ENCODE results near the gene COA8.
"Not testable (repeated sequence)": the region's sequence is repeated elsewhere in the genome, so short reads cannot be mapped to it uniquely, and the experiment has no call there.

Gene COA8

DNA sequence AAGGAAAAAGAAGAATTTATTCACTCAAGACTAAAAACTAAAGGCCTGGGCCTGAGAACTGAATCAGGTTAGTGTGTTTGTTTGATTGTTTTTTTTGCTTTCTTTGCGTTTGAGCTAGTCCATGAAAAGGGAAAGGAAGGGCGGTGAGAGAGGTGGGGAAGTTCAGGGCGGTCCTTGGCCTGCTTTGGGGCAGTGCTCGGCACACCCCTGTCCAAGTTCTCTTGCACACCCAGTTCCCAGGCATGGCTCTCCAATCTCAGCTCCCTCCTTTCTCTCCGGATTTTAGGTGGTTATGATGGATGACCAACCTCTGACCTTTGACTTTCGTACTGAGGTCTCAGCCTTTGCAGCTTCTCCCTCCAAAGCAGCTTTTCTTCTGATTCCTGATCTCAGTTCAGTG lies 11.3 kb downstream of the COA8 start:
- DNase-seq (ENCODE audit: low read depth): no peak

DNA sequence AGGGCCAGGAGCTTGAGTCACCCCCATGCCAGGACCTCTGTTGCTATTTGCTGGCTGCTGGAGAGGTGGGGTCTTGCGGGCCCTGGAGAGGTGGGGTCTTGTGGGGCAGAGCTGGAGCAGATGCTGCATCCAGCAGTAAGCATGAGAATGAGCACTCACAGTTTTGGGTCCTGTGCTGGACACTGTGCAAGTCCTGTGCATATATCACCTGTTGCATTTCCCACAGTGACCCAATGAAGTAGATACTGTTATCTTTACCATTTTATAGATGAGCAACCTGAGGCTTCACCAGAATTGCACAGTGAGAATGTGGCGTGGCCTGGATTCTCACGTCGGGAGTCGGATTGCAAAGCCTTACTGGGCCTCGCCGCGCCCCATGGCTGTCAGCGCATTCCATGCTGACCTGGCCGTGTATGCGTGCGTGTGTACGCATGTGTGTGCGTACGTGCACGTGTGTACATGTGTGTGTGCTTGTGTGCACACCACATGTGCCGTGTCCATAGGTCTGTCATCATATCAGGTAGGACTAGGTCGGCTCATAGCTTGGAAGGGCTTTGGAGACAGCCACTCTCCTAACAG lies 12.0 kb downstream of the COA8 start:
- DNase-seq (ENCODE audit: low read depth): no peak

- DNase-seq (ENCODE audit: low read depth): peak; percentile 75
These were observed 13.7 kb downstream of the COA8 start for GRCh38 chr14:103576371-103577024.

- no peak for DNase-seq (ENCODE audit: low read depth)
These were observed 15.8 kb downstream of the COA8 start for GRCh38 chr14:103578401-103579075.

DNA sequence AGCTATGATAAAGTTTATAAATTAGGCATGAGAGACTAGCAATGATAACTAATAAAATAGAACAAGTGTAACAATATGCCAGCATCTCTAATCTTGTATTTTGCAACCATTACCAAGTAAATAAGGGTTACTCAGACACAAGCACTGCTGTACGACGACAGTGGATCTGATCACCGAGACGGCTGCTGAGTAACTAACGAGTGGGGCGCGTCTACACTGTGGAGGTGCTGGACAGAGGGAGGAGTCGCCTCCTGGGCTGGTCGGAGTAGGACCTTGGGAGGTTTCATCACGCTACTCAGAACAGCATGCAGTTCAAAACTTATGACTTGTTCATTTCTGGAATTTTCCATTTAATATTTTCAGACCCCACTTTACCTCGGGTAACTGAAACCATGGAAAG lies 18.4 kb downstream of the COA8 start:
- DNase-seq (ENCODE audit: low read depth): no peak

GRCh38 chr14:103581954-103582703 lies 19.4 kb downstream of the COA8 start:
- no peak for DNase-seq (ENCODE audit: low read depth)

DNA sequence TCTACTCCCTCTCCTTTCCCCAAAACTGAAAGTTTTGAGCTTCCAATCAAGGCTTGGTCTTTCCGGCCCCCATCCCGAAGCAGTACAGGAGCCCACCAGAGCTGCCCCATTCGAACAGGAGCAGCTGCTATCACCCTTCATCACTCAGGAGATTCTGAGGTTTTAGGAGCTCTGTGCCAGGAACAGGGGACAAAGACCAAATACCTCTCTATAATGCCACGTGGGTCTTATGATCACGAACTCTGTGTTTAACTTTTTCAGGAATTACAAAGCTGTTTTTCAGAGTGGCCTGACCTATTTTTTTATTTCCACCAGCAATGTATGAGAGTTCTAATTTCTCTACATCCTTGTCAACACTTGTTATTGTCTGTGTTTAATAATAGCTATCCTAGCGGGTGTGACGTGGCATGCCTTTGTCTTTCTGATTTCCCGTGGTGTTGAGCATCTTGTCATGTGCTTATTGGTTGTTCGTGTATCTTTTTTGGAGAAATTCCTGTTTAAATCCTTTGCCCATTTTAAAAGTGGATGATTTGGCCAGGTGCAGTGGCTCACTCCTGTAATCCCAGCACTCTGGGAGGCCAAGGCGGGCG lies 21.7 kb downstream of the COA8 start:
- no peak for DNase-seq (ENCODE audit: low read depth)

- DNase-seq (ENCODE audit: low read depth): no peak
These were observed 30.8 kb downstream of the COA8 start for GRCh38 chr14:103593577-103593976.

- peak; percentile 38 for DNase-seq (ENCODE audit: low read depth)
These were observed 31.5 kb downstream of the COA8 start for GRCh38 chr14:103594265-103594664.

- peak; percentile 45 for DNase-seq (ENCODE audit: low read depth)
These were observed 35.0 kb downstream of the COA8 start for GRCh38 chr14:103597623-103598377.

- DNase-seq (ENCODE audit: low read depth): no peak
These were observed 37.7 kb downstream of the COA8 start for GRCh38 chr14:103600503-103600902.

DNA sequence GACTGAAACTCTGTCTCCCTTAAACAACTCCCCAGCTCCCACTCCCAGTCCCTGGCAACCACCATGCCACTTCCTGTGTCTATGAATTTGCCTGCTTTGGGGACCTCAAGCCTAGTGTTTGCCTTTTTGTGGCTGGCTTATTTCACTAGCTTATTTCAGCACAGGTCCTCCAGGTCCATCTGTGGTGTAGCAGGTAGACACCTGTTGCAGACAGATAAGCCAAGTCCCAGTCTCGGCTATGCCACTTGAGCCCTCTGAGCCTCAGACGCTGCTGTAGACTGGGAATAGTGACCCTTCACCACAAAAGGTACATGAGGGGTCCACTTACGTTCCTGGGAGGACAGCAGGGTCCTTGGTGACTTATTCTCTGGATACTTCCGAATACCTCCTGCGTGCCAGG lies 41.9 kb downstream of the COA8 start:
- no peak for DNase-seq (ENCODE audit: low read depth)

DNA sequence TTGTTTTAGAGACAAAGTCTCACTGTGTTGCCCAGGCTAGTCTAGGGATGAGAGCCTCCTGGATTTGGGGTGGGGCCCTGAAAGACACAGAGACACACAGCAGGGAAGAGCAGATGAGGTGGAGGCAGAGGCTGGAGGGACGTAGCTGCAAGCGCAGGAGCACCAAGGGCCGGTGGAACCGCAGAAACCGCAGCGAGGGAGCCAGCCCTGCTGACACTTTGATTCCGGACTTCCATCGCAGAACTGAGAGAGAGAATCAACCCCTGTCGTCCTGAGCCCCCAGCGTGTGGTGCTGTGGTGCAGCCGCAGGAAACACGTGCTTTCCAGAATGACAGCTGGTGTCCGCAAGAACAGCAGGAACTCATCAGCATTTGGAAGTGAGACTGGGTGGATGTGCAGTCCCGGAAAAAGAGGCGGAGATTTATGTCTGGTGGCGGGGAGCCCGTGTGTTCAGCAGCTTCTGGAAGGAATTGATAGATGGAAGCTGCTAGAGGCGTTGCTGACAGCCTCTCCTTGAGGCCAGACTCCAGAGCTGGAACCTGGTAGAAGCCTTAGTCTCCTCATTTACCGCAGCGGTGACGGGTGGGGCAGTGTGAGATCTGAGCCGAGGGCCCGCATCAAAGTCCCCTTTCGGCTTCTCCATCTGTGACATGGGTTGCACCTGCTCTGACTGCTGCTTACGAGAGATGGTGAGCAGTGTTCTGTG lies 44.4 kb downstream of the COA8 start:
- peak; percentile 69 for DNase-seq (ENCODE audit: low read depth)

- no peak for DNase-seq (ENCODE audit: low read depth)
These were observed 45.1 kb downstream of the COA8 start for GRCh38 chr14:103607822-103608221.

GRCh38 chr14:103609081-103609480 lies 46.3 kb downstream of the COA8 start:
- DNase-seq (ENCODE audit: low read depth): not testable (repeated sequence)

- no peak for DNase-seq (ENCODE audit: low read depth)
These were observed 48.5 kb downstream of the COA8 start for GRCh38 chr14:103611215-103611614.

DNA sequence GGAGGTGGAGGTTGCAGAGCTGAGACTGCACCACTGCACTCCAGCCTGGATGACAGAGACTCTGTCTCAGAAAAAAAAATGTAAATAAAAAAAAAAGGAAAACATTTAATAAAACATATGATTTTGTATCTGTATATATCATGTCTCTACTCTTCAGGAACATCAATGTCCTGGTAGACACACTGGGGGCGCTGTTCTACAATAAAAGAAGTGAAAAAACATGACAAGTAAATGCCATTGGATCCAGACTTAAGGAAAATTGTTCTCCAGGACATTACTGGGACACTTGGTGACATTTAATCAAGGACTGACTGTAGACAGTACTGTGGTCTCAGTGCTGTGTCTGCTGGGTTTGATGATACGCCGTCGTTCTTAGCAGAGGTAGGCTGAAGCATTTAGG lies 50.8 kb downstream of the COA8 start:
- DNase-seq (ENCODE audit: low read depth): no peak

DNA sequence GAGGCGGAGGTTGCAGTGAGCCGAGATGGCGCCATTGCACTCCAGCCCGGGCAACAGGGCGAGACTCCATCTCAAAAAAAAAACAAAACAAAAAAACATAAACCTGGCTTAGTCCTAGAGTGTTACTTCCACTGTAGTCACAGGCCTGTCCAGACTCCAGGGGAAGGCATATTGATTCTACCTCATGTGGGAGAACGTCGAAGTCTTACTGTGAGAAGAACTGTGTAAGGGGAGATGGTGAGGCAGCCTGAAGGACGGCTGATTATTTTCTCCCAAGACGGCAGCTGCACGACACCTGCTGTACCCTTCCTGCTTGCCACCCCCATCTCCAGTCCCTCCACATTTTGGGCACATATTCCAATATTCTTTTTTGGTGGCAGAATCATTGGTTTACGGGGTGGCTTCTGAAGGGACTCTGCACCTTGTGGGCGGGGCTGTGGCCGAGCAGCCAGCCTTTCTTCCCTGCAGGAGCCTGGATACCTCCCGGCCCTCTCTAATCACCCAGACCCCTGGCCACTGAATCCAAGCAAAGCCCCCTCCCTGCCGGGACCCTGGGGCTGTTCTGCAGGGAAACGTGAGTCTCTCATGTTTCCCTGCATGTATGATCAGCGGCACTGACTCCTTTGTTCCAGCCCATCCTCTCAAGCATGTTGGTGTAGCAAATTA lies 54.0 kb downstream of the COA8 start:
- DNase-seq (ENCODE audit: low read depth): no peak

DNA sequence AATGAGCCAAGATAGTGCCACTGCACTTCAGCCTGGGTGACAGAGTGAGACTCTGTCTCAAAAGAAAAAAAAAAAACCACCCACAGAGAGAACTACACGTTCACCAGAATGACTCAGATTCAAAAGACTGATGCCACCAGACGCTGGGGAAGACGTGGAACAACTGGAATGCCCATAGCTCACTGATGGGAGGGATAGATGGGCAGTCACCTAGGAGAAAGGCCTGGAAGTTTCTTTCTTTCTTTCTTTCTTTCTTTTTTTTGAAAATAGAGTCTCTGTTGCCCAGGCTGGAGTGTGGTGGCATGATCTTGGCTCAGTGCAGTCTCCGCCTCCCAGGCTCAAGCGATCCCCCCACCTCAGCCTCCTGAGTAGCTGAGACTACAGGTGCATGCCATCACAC lies 56.3 kb downstream of the COA8 start:
- DNase-seq (ENCODE audit: low read depth): no peak

DNA sequence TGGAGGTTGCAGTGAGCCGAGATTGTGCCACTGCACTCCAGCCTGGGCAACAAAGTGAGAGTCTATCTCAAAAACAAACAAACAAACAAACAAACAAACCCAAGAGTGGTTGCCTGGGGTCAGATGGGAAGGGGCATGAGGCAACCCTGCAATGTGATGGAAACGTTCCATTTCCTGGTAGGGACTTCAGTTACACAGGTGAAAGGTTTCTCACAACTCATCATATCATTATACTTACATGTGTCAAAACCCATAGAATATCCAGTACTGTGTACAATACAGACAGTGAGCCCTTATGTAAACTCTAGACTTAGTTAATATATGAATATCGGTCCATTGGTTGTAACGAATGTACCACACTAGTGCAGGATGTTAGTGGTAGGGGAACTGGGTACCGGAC lies 59.1 kb downstream of the COA8 start:
- no peak for DNase-seq (ENCODE audit: low read depth)

DNA sequence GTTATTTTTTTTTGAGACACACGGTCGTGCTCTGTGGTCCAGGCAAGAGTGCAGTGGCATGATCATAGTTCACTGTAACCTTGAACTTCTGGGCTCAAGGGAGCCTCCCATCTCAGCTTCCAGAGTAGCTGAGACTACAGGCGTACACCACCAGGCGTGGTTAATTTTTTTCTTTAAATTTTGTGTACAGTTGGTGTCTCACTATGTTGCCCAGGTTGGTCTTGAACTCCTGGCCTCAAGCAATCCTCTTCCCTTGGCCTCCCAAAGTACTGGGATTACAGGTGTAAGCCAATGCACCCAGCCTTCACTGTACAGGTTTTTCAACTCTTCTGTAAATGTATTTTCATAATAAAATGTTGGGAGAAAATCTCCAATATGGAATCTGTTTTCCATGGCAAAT lies 60.5 kb downstream of the COA8 start:
- no peak for DNase-seq (ENCODE audit: low read depth)
